Measurements from ENCODE around the gene DPP6. TPM values are rescaled to one million over a fixed set of nuclear protein-coding genes. Genes with fewer than 3 reads are reported as not detected.

The DPP6 gene
- total RNA-seq, 1 donor from 2014 or later = not detected

GRCh38 chr7:154388999-154389398 is 336.8 kb downstream of the DPP6 start:
- H3K4me3 ChIP-seq = no peak overlapping the region
- H3K9me3 ChIP-seq = no peaks in the 10 kb centered on the region
- DNase-seq (ENCODE audit: low spot score in 2 of 2) = no peak
- TF ChIP-seq CTCF (IDR thresholded peaks at IDR 0.05) = no peak
- H3K4me1 ChIP-seq = no peaks in the 10 kb centered on the region
- H3K27me3 ChIP-seq = no peaks in the 10 kb centered on the region
- H3K27ac ChIP-seq = no peak overlapping the region
- no peaks in the 10 kb centered on the region for H3K36me3 ChIP-seq
- intact Hi-C loops (cut with DNase I) = no loop called here

GRCh38 chr7:154390961-154391360 is 338.8 kb downstream of the DPP6 start:
- Histone ChIP-seq H3K36me3 (no peaks in the 10 kb centered on the region), H3K4me3 (no peak overlapping the region), H3K4me1 (no peaks in the 10 kb centered on the region), H3K9me3 (no peaks in the 10 kb centered on the region), H3K27me3 (no peaks in the 10 kb centered on the region), H3K27ac (no peak overlapping the region)
- TF ChIP-seq CTCF (IDR thresholded peaks at IDR 0.05) = no peak
- intact Hi-C loops (cut with DNase I) = no loop called here
- DNase-seq (ENCODE audit: low spot score in 2 of 2) = no peak

GRCh38 chr7:154394804-154395203 is 342.6 kb downstream of the DPP6 start:
- Histone ChIP-seq H3K4me3 (no peak overlapping the region), H3K27ac (no peak overlapping the region), H3K4me1 (no peaks in the 10 kb centered on the region), H3K9me3 (no peaks in the 10 kb centered on the region), H3K27me3 (no peaks in the 10 kb centered on the region), H3K36me3 (no peaks in the 10 kb centered on the region)
- TF ChIP-seq CTCF (IDR thresholded peaks at IDR 0.05) = no peak
- DNase-seq (ENCODE audit: low spot score in 2 of 2) = no peak
- intact Hi-C loops (cut with DNase I) = no loop called here

GRCh38 chr7:154406312-154406711 is 354.1 kb downstream of the DPP6 start:
- intact Hi-C loops (cut with DNase I) = no loop called here
- no peak for DNase-seq (ENCODE audit: low spot score in 2 of 2)
- Histone ChIP-seq H3K4me3 (no peak overlapping the region), H3K27ac (no peak overlapping the region), H3K36me3 (no peaks in the 10 kb centered on the region), H3K9me3 (no peaks in the 10 kb centered on the region), H3K4me1 (no peaks in the 10 kb centered on the region), H3K27me3 (no peaks in the 10 kb centered on the region)
- no peak for TF ChIP-seq CTCF (IDR thresholded peaks at IDR 0.05)

GRCh38 chr7:154409703-154410311 is 357.6 kb downstream of the DPP6 start:
- intact Hi-C loops (cut with DNase I) = no loop called here
- DNase-seq (ENCODE audit: low spot score in 2 of 2) = no peak
- TF ChIP-seq CTCF (IDR thresholded peaks at IDR 0.05) = no peak
- H3K27ac ChIP-seq = no peak overlapping the region
- no peaks in the 10 kb centered on the region for H3K27me3 ChIP-seq
- H3K9me3 ChIP-seq = no peaks in the 10 kb centered on the region
- no peaks in the 10 kb centered on the region for H3K36me3 ChIP-seq
- H3K4me1 ChIP-seq = no peaks in the 10 kb centered on the region
- no peak overlapping the region for H3K4me3 ChIP-seq

- DNase-seq (ENCODE audit: low spot score in 2 of 2) = no peak
- Histone ChIP-seq H3K4me3 (no peak overlapping the region), H3K9me3 (no peaks in the 10 kb centered on the region), H3K36me3 (no peaks in the 10 kb centered on the region), H3K4me1 (no peaks in the 10 kb centered on the region), H3K27ac (no peak overlapping the region), H3K27me3 (no peaks in the 10 kb centered on the region)
- no peak for TF ChIP-seq CTCF (IDR thresholded peaks at IDR 0.05)
- intact Hi-C loops (cut with DNase I) = no loop called here
Measured at GRCh38 chr7:154412105-154412504, 359.9 kb downstream of the DPP6 start.
